Measurements from ENCODE around the gene A3GALT2. TPM values are rescaled to one million over a fixed set of nuclear protein-coding genes. Genes with fewer than 3 reads are reported as not detected.

Gene A3GALT2
- total RNA-seq, 1 experiment from 2014 or later = not detected

DNA sequence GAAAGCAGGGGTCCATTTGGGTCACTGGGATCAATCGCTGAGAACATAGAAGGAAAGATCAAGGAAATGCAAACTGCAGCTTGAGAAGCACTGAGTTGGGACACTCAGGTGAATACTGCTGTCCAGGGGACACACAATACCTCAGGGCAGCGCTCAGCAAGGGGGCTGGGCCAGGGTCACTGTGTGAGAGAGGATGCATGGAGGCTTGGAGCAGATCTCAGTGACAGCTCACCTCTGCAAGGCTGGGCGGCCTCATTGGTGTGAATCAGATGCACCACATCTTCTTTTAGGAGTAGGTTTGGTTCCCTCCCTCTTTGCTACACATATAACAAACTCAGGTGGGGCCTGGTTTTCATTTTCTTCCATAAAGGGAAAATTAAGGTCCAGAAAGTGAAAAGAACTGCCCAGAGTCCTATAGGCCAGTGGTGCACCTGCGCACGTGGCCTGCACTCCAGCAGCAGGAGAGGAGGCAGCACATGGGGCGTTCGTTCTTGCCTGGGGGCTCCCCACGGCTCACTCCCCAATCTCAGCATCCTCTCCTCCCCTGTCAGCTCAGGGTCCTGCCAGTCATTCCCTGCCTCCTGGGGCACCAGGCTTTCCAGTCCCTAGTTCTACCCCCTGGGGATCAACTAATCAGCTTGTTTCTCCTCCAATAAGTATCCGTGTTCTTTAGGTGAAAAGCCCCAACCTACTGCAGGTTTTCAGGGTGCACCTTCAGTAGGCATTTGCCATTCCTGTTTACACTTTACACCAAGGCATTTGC, 1.5 kb downstream of the A3GALT2 start:
- POLR2A ChIA-PET = no interaction called here

GRCh38 chr1:33317946-33318345, 3.0 kb downstream of the A3GALT2 start:
- Mint-ChIP-seq H3K27ac (ENCODE audit: unreplicated experiment) (no peak overlapping the region), H3K36me3 (ENCODE audit: insufficient read depth, unreplicated experiment) (peaks cover 5% of the 10 kb centered on the region), H3K27me3 (ENCODE audit: insufficient read depth, unreplicated experiment) (peaks cover 5% of the 10 kb centered on the region), H3K9me3 (ENCODE audit: unreplicated experiment) (no peaks in the 10 kb centered on the region), H3K4me3 (ENCODE audit: unreplicated experiment) (no peak overlapping the region), H3K4me1 (ENCODE audit: low read depth, unreplicated experiment) (no peaks in the 10 kb centered on the region)
- Histone ChIP-seq H3K4me3 (ENCODE audit: low read depth, low read length) (no peak overlapping the region), H3K9me3 (no peaks in the 10 kb centered on the region), H3K27me3 (replicated peaks; ENCODE audit: control insufficient read depth, insufficient read depth, low read length) (no peaks in the 10 kb centered on the region), H3K36me3 (ENCODE audit: control insufficient read depth, insufficient read depth, low read length) (no peaks in the 10 kb centered on the region), H3K4me1 (no peaks in the 10 kb centered on the region)
- CTCF ChIA-PET = no interaction called here
- TF ChIP-seq CTCF (IDR thresholded peaks at IDR 0.05; ENCODE audit: insufficient read depth in 1 of 2, low read depth in 1 of 2, low read length in 1 of 2, severe bottlenecking in 1 of 2, unreplicated experiment in 1 of 2) = no peak
- intact Hi-C loops (cut with micrococcal nuclease; ENCODE audit: unreplicated experiment) = no loop called here
- BruUV-seq (replicated peaks) = no TSS peak
- DNase-seq = no peak
- POLR2A ChIA-PET = no interaction called here

More for the DNA sequence above, 1.5 kb downstream of the A3GALT2 start:
- Histone ChIP-seq H3K36me3 (ENCODE audit: control insufficient read depth, insufficient read depth, low read length) (peaks cover under 1% of the 10 kb centered on the region; the same call in 1 of the 2 replicates), H3K9me3 (no peaks in the 10 kb centered on the region), H3K4me3 (ENCODE audit: low read depth, low read length) (no peak overlapping the region), H3K27me3 (replicated peaks; ENCODE audit: control insufficient read depth, insufficient read depth, low read length) (no peaks in the 10 kb centered on the region), H3K4me1 (no peaks in the 10 kb centered on the region)
- Mint-ChIP-seq H3K27ac (ENCODE audit: unreplicated experiment) (no peak overlapping the region), H3K4me1 (ENCODE audit: low read depth, unreplicated experiment) (no peaks in the 10 kb centered on the region), H3K27me3 (ENCODE audit: insufficient read depth, unreplicated experiment) (peaks cover 5% of the 10 kb centered on the region), H3K9me3 (ENCODE audit: unreplicated experiment) (no peaks in the 10 kb centered on the region), H3K36me3 (ENCODE audit: insufficient read depth, unreplicated experiment) (peaks cover 5% of the 10 kb centered on the region), H3K4me3 (ENCODE audit: unreplicated experiment) (no peak overlapping the region)
- BruUV-seq (replicated peaks) = no TSS peak
- DNase-seq = no peak
- intact Hi-C loops (cut with micrococcal nuclease; ENCODE audit: unreplicated experiment) = no loop called here
- no peak for TF ChIP-seq CTCF (IDR thresholded peaks at IDR 0.05; ENCODE audit: insufficient read depth in 1 of 2, low read depth in 1 of 2, low read length in 1 of 2, severe bottlenecking in 1 of 2, unreplicated experiment in 1 of 2)
- CTCF ChIA-PET = no interaction called here

DNA sequence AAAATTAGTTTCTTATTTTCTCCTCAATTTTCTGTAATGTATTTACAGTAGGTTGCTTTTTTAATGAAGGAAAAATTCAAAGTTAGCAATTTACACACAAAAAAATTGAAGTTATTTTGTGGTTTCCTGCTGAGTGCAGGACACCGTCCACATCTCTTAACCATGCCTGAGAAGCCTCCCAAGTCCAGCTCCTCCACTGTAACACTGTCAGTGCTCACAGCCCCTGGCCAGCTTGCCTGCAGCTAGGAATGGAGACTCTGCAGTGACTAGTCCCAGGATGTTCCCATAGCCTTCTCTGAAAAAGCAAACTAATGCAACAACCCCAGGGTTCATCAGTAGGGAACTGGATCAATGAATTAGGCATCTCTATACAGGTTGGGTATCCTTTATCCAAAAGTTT, 3.5 kb downstream of the A3GALT2 start:
- no peaks in the 10 kb centered on the region for H3K9me3 Mint-ChIP-seq (ENCODE audit: unreplicated experiment)
- Histone ChIP-seq H3K36me3 (ENCODE audit: control insufficient read depth, insufficient read depth, low read length) (no peaks in the 10 kb centered on the region), H3K4me1 (no peaks in the 10 kb centered on the region), H3K27me3 (replicated peaks; ENCODE audit: control insufficient read depth, insufficient read depth, low read length) (no peaks in the 10 kb centered on the region), H3K9me3 (no peaks in the 10 kb centered on the region), H3K4me3 (ENCODE audit: low read depth, low read length) (no peak overlapping the region)
- ChIA-PET POLR2A (no interaction called here), CTCF (interaction anchor here (0.5 kb wide), 1 partner anchor 35 kb away, joined by 3 read pairs; no protein-coding TSS in a partner anchor)
- DNase-seq = no peak
- H3K36me3 Mint-ChIP-seq (ENCODE audit: insufficient read depth, unreplicated experiment) = peaks cover 5% of the 10 kb centered on the region
- TF ChIP-seq CTCF (IDR thresholded peaks at IDR 0.05; ENCODE audit: insufficient read depth in 1 of 2, low read depth in 1 of 2, low read length in 1 of 2, severe bottlenecking in 1 of 2, unreplicated experiment in 1 of 2) = no peak
- intact Hi-C loops (cut with micrococcal nuclease; ENCODE audit: unreplicated experiment) = no loop called here
- no peak overlapping the region for H3K4me3 Mint-ChIP-seq (ENCODE audit: unreplicated experiment)
- BruUV-seq (replicated peaks) = no TSS peak
- H3K27ac Mint-ChIP-seq (ENCODE audit: unreplicated experiment) = no peak overlapping the region
- H3K27me3 Mint-ChIP-seq (ENCODE audit: insufficient read depth, unreplicated experiment) = peaks cover 5% of the 10 kb centered on the region
- H3K4me1 Mint-ChIP-seq (ENCODE audit: low read depth, unreplicated experiment) = no peaks in the 10 kb centered on the region

Measured in Caco-2 (cell line).